Transverse colon (tissue), 4 donors: Measurements from ENCODE around the gene MXD4. TPM values are rescaled to one million over a fixed set of nuclear protein-coding genes. Genes with fewer than 3 reads are reported as not detected.

ENCODE experiments used
- DNase-seq: peaks from one replicate; pipeline ENCODE4 v3.0.0-alpha.2; 2019
- H3K27ac ChIP-seq, 4 donors: fragments of 200-600 bp; sonication (generic); 2 replicates each; pipeline ENCODE4 v1.5.1; 2016 to 2018; ENCODE audit warnings: inconsistent platforms in 4 of 4
- H3K27me3 ChIP-seq: fragments of 200-600 bp; sonication (generic); 2 replicates; pipeline ENCODE4 v1.5.1; 2017; ENCODE audit warnings: inconsistent platforms
- H3K36me3 ChIP-seq, 4 donors: fragments of 200-600 bp; sonication (generic); 2 replicates each; pipeline ENCODE4 v1.5.1; 2017 to 2019; ENCODE audit warnings: inconsistent platforms in 4 of 4
- H3K4me1 ChIP-seq, 4 donors: fragments of 200-600 bp; sonication (generic); 2 replicates each; pipeline ENCODE4 v1.5.1; 2017 to 2020; ENCODE audit warnings: inconsistent platforms in 4 of 4
- H3K4me3 ChIP-seq, 4 donors: fragments of 200-600 bp; sonication (generic); 1 replicate in 1 of 4; 2 replicates in 3 of 4; pipeline versions ENCODE4 v1.5.1 to v1.6.1; 2017 to 2019; ENCODE audit warnings: inconsistent platforms in 4 of 4
- H3K9me3 ChIP-seq, 2 donors: fragments of 200-600 bp; sonication (generic); 2 replicates each; pipeline ENCODE4 v1.5.1; 2017 to 2019; ENCODE audit warnings: inconsistent platforms in 2 of 2
- EP300 ChIP-seq: sonication (generic); formaldehyde crosslinking; IDR thresholded peaks from one replicate; pipeline ENCODE4 v1.6.1; 2017; ENCODE audit warnings: antibody characterized with exemption, low read depth
- POLR2A ChIP-seq: fragments of 450-650 bp; IDR thresholded peaks from one replicate; pipeline ENCODE4 v1.6.1; 2016; ENCODE audit warnings: antibody characterized with exemption, mild to moderate bottlenecking, moderate library complexity
- POLR2AphosphoS5 ChIP-seq, 3 donors: sonication (generic); formaldehyde crosslinking; IDR thresholded peaks; one replicate each; pipeline ENCODE4 v1.6.1; 2016; ENCODE audit warnings: antibody characterized with exemption in 3 of 3
- WGBS, 2 donors: methylation state at CpG; one replicate each; pipeline ENCODE4 v1.1.5; 2018; ENCODE audit warnings: low coverage in 1 of 2; 5-methylcytosine and 5-hydroxymethylcytosine counted together
- in situ Hi-C, 4 donors: fragments of 200-750 bp; cut with MboI; loops; one replicate each; pipeline versions ENCODE4 v1.15.0 to v1.15.1; 2017; ENCODE audit warnings: low sequenced_read_pairs in 3 of 4, low pct_ligation_motif_present in 1 of 4, low pct_unique_long_range_greater_than_20kb in 1 of 4
- intact Hi-C: fragments of 100-400 bp; cut with DNase I; formaldehyde crosslinking; loops from one replicate; pipeline ENCODE4 v1.15.1; 2023; ENCODE audit warnings: low total_unique reads
- total RNA-seq, 4 donors: library from RNA; depleted of rRNA; stranded (reverse); fragments of >200 nt; gene quantifications; one replicate each; pipeline ENCODE4 v1.1.0, GENCODE V29; 2016
- TF ChIP-seq, protein P1 (sequence below), 5 experiments: fragments of 200-600 bp in 3 of 5; fragments of 450-650 bp in 2 of 5; sonication (generic) in 3 of 5; IDR thresholded peaks; 1 replicate in 2 of 5; 2 replicates in 3 of 5; pipeline ENCODE4 v1.5.1; 2016 to 2017; ENCODE audit warnings: antibody characterized with exemption in 5 of 5, inconsistent platforms in 3 of 5, mild to moderate bottlenecking in 2 of 5, moderate library complexity in 1 of 5

Gene MXD4
- total RNA-seq, 4 donors from 2014 or later: 48.1 to 101 (median 57.7) TPM

DNA sequence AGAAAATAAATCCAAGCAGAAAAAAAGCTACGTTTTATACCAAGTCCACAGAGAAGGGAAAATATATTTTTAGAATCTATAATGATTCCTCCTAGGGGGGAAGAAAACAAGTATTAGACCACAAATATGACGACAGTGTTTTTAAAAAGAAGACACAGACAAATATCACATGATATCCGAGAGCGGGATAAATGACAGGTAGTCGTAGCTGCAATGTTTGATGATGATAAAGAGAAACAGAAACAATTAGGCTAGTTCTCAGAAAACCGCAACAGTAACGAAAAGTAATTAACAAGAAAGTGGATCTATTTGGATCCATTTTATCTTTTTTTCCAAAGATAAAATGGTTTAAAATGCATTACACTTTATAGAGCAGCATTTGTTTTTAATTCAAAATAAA, 20.9 kb downstream of the MXD4 start:
- DNase-seq: no peak
- peak overlapping the region; percentile 90 to 97 (median 94) for H3K27ac ChIP-seq
- H3K4me3 ChIP-seq: peak overlapping the region; percentile 74 to 99 (median 94)
- WGBS, 2 donors: 4 to 8% methylated on average over 7 of the region's 7 CpGs
- no peaks in the 10 kb centered on the region for H3K9me3 ChIP-seq
- intact Hi-C loops: no loop called here
- peaks cover 28 to 71% (median 52%) of the 10 kb centered on the region in 4 donors for H3K4me1 ChIP-seq
- TF ChIP-seq EP300: no peak
- TF ChIP-seq, protein P1, sequence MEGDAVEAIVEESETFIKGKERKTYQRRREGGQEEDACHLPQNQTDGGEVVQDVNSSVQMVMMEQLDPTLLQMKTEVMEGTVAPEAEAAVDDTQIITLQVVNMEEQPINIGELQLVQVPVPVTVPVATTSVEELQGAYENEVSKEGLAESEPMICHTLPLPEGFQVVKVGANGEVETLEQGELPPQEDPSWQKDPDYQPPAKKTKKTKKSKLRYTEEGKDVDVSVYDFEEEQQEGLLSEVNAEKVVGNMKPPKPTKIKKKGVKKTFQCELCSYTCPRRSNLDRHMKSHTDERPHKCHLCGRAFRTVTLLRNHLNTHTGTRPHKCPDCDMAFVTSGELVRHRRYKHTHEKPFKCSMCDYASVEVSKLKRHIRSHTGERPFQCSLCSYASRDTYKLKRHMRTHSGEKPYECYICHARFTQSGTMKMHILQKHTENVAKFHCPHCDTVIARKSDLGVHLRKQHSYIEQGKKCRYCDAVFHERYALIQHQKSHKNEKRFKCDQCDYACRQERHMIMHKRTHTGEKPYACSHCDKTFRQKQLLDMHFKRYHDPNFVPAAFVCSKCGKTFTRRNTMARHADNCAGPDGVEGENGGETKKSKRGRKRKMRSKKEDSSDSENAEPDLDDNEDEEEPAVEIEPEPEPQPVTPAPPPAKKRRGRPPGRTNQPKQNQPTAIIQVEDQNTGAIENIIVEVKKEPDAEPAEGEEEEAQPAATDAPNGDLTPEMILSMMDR (IDR thresholded peaks at IDR 0.05): no peak
- TF ChIP-seq POLR2A: no peak
- no peak for TF ChIP-seq POLR2AphosphoS5 (IDR thresholded peaks at IDR 0.05)
- in situ Hi-C loops: loop anchor here in 2 of 4 donors (25.0 kb wide), 2 partner anchors 171 to 221 kb away; partner anchors contain the start of genes CFAP99 (in 1 of the 2), RNF4 (in 1 of the 2) and ZFYVE28 (in 1 of the 2)
- H3K27me3 ChIP-seq: no peaks in the 10 kb centered on the region
- H3K36me3 ChIP-seq: peaks cover 0 to 7% (median 4%) of the 10 kb centered on the region in 4 donors

DNA sequence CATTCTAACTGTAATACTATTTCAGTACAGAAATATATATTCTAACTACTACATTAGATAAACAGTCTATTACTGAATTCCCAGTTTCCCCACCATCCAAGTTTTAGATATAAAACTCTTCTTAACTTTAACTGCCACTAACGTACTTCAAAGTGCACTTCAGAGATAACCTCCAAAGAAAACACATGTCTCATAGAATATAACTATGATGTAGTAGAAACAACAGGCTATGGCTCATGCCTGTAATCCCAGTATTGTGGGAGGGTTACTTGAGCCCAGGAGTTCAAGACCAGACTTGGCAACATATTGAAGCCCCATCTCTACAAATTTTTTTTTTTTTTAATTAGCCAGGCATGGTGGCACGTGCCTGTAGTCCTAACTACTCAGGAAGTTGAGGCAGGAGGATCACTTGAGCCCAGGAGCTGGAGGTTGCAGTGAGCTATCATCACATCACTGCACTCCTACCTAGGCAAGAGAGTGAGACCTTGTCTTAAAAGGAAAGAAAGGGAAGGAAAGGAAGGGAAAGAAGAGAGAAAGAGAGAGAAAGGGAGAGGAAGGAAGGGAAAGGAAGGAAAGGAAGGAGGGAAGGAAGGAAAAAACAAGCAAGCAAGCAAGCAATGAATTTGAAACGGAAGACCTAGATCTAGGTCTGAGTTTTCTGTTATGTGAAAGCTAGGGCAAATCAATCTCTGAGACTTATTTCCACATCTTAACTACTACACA, 24.8 kb downstream of the MXD4 start:
- peaks cover 22 to 43% (median 29%) of the 10 kb centered on the region in 4 donors for H3K4me1 ChIP-seq
- no peaks in the 10 kb centered on the region for H3K27me3 ChIP-seq
- intact Hi-C loops (no loop called here), in situ Hi-C loops (loop anchor here in 2 of 4 donors (25.0 kb wide), 2 partner anchors 175 to 225 kb away; partner anchors contain the start of genes CFAP99 (in 1 of the 2), RNF4 (in 1 of the 2) and ZFYVE28 (in 1 of the 2))
- H3K36me3 ChIP-seq: peaks cover 0 to 22% (median 9%) of the 10 kb centered on the region in 4 donors
- no peak overlapping the region for H3K27ac ChIP-seq
- DNase-seq: no peak
- no peaks in the 10 kb centered on the region for H3K9me3 ChIP-seq
- 54 to 79% methylated on average over 3 of the region's 3 CpGs for WGBS, 2 donors
- H3K4me3 ChIP-seq: no peak overlapping the region
- TF ChIP-seq, protein P1 (IDR thresholded peaks at IDR 0.05): no peak
- TF ChIP-seq POLR2A (no peak), EP300 (no peak), POLR2AphosphoS5 (IDR thresholded peaks at IDR 0.05) (no peak)

GRCh38 chr4:2231082-2231481, 30.8 kb downstream of the MXD4 start:
- WGBS, 2 donors: 97 to 99% methylated on average over 4 to 6 of the region's 6 CpGs
- intact Hi-C loops: no loop called here

GRCh38 chr4:2226261-2226660, 35.6 kb downstream of the MXD4 start:
- Histone ChIP-seq H3K9me3 (no peaks in the 10 kb centered on the region), H3K27ac (no peak overlapping the region), H3K4me3 (no peak overlapping the region), H3K4me1 (no peaks in the 10 kb centered on the region), H3K36me3 (peaks cover 0 to 4% (median 0%) of the 10 kb centered on the region in 4 donors), H3K27me3 (no peaks in the 10 kb centered on the region)
- DNase-seq: no peak
- in situ Hi-C loops (loop anchor here in 3 of 4 donors (10.0 to 25.0 kb wide), 4 partner anchors 49 to 236 kb away; partner anchors contain the start of genes CFAP99 (in 1 of the 3), RNF4 (in 1 of the 3) and ZFYVE28 (in 1 of the 3)), intact Hi-C loops (no loop called here)
- 80 to 100% methylated on average over 2 of the region's 2 CpGs for WGBS, 2 donors
- TF ChIP-seq EP300: no peak
- TF ChIP-seq POLR2AphosphoS5 (IDR thresholded peaks at IDR 0.05): no peak
- no peak for TF ChIP-seq POLR2A
- TF ChIP-seq, protein P1 (IDR thresholded peaks at IDR 0.05): no peak

More at GRCh38 chr4:2231082-2231481, 30.8 kb downstream of the MXD4 start:
- peaks cover 0 to 26% (median 6%) of the 10 kb centered on the region in 4 donors for H3K36me3 ChIP-seq
- TF ChIP-seq EP300 (no peak), POLR2A (no peak), POLR2AphosphoS5 (IDR thresholded peaks at IDR 0.05) (no peak)
- TF ChIP-seq, protein P1 (IDR thresholded peaks at IDR 0.05): no peak
- no peaks in the 10 kb centered on the region for H3K9me3 ChIP-seq
- H3K4me1 ChIP-seq: no peaks in the 10 kb centered on the region
- DNase-seq: no peak
- in situ Hi-C loops: loop anchor here in 2 of 4 donors (25.0 kb wide), 2 partner anchors 181 to 231 kb away; partner anchors contain the start of genes CFAP99 (in 1 of the 2), RNF4 (in 1 of the 2) and ZFYVE28 (in 1 of the 2)
- H3K4me3 ChIP-seq: no peak overlapping the region
- no peaks in the 10 kb centered on the region for H3K27me3 ChIP-seq
- no peak overlapping the region for H3K27ac ChIP-seq
